GM12892 (cell line): Measurements from ENCODE around the gene C12orf76.

Source experiments
- POLR2A ChIP-seq: IDR thresholded peaks from 2 replicates; pipeline ENCODE4 v1.6.1; 2011; ENCODE audit warnings: low read depth, low read length, control low read depth
- POLR2AphosphoS5 ChIP-seq: IDR thresholded peaks from 2 replicates; pipeline ENCODE4 v1.6.1; 2011; ENCODE audit warnings: low read depth, low read length, control low read depth

DNA sequence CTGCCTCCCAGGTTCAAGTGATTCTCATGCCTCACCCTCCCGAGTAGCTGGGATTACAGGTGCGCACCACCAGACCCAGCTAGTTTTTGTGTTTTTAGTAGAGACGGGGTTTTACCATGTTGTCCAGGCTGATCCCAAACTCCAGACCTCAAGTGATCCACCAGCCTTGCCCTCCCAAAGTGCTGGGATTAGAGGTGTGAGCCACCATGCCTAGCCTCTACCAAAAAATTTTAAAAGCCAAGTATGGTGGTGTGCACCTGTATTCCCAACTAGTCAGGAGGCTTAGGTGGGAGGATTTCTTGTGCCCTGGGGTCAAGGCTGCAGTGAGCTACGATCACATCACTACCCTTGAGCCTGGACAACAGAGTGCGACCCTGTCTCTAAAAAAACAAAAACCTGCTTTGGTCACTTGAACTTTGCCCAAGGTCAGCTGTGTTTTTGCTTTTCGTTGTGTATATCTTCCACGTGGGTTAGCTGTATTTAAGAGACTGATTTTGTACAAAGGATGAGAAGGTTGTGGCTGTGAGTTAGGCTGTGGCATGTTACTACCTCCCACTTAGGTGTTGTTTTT, 12.7 kb downstream of the C12orf76 start:
- TF ChIP-seq POLR2A = no peak
- TF ChIP-seq POLR2AphosphoS5 = no peak
